SK-N-SH (cell line): Measurements from ENCODE around the gene TSPAN7. TPM values are rescaled to one million over a fixed set of nuclear protein-coding genes. Genes with fewer than 3 reads are reported as not detected.

Experiments
- CTCF ChIA-PET: fragments of 300-600, 350-600 bp; formaldehyde crosslinking; extraction: SDS; loops from one replicate; lab custom pipeline; 2021; lab: Yijun Ruan, JAX
- POLR2A ChIA-PET: fragments of 350-600 bp; sonication (Branson Sonifier 250); formaldehyde crosslinking; extraction: SDS; loops from one replicate; lab custom pipeline; 2020; ENCODE audit warnings: antibody characterized with exemption, inconsistent platforms; lab: Yijun Ruan, JAX
- DNase-seq: peaks from one replicate; pipeline ENCODE4 v3.0.0; 2012
- H2AFZ ChIP-seq: fragments of 200-600 bp; sonication (generic); 2 replicates; pipeline ENCODE4 v1.8.1; 2016; ENCODE audit warnings: antibody characterized with exemption, mild to moderate bottlenecking, low read depth
- H3F3A ChIP-seq: fragments of 200-600 bp; sonication (generic); replicated peaks from 2 replicates; pipeline ENCODE3; 2016; ENCODE audit warnings: antibody characterized with exemption, mild to moderate bottlenecking; ENCODE audit not compliant: insufficient read depth
- H3K27ac ChIP-seq, 2 experiments: fragments of 200-500 bp in 1 of 2; fragments of 200-600 bp in 1 of 2; sonication (Bioruptor generic) in 1 of 2; sonication (generic), shearing (Covaris generic) in 1 of 2; 2 replicates each; pipeline versions ENCODE4 v1.5.1 to v1.6.1; 2014 to 2016; ENCODE audit warnings: low read depth in 2 of 2, inconsistent platforms in 1 of 2, low read length in 1 of 2, mild to moderate bottlenecking in 1 of 2, mixed read lengths in 1 of 2
- H3K27me3 ChIP-seq: fragments of 200-600 bp; sonication (generic), shearing (Covaris generic); 2 replicates; pipeline ENCODE4 v1.6.1; 2016; ENCODE audit warnings: mixed run types; ENCODE audit not compliant: insufficient read depth
- H3K36me3 ChIP-seq, 2 experiments: fragments of 200-500 bp in 1 of 2; fragments of 200-600 bp in 1 of 2; sonication (Bioruptor generic) in 1 of 2; sonication (generic) in 1 of 2; replicated peaks in 1 of 2; 2 replicates each; pipeline versions ENCODE3 to v1.5.1; 2014 to 2016; ENCODE audit warnings: low read length in 1 of 2, mild to moderate bottlenecking in 1 of 2; ENCODE audit not compliant: insufficient read depth in 2 of 2, control insufficient read depth in 1 of 2
- H3K4me1 ChIP-seq, 2 experiments: fragments of 200-500 bp in 1 of 2; fragments of 200-600 bp in 1 of 2; sonication (Bioruptor generic) in 1 of 2; sonication (generic), shearing (Covaris generic) in 1 of 2; 2 replicates each; pipeline versions ENCODE4 v1.5.1 to v1.6.1; 2014 to 2016; ENCODE audit warnings: low read depth in 1 of 2, low read length in 1 of 2, mixed run types in 1 of 2; ENCODE audit not compliant: insufficient read depth in 2 of 2, control insufficient read depth in 1 of 2
- H3K4me2 ChIP-seq: fragments of 200-600 bp; sonication (generic), shearing (Covaris generic); 2 replicates; pipeline ENCODE4 v1.6.1; 2017; ENCODE audit warnings: mixed run types
- H3K4me3 ChIP-seq, 2 experiments: fragments of 200-500 bp in 1 of 2; fragments of 200-600 bp in 1 of 2; sonication (Bioruptor generic) in 1 of 2; sonication (generic), shearing (Covaris generic) in 1 of 2; 2 replicates each; pipeline versions ENCODE4 v1.5.1 to v1.8.1; 2014 to 2016; ENCODE audit warnings: low read depth in 2 of 2, inconsistent platforms in 1 of 2, low read length in 1 of 2, mild to moderate bottlenecking in 1 of 2, mixed read lengths in 1 of 2, moderate library complexity in 1 of 2
- H3K79me2 ChIP-seq: fragments of 200-600 bp; sonication (generic); 2 replicates; pipeline ENCODE4 v1.8.1; 2017; ENCODE audit warnings: mild to moderate bottlenecking; ENCODE audit not compliant: insufficient read depth
- H3K9ac ChIP-seq: fragments of 200-600 bp; sonication (generic); 2 replicates; pipeline ENCODE4 v1.6.1; 2017; ENCODE audit warnings: mixed run types
- H3K9me2 ChIP-seq: fragments of 200-600 bp; sonication (generic); 2 replicates; pipeline ENCODE4 v1.6.1; 2017; ENCODE audit warnings: mixed run types
- H3K9me3 ChIP-seq: fragments of 200-600 bp; sonication (generic); 2 replicates; pipeline ENCODE4 v1.6.1; 2017; ENCODE audit warnings: mixed run types, mild to moderate bottlenecking, moderate library complexity
- H4K20me1 ChIP-seq: fragments of 200-600 bp; sonication (generic); 2 replicates; pipeline ENCODE4 v1.6.1; 2017; ENCODE audit warnings: mild to moderate bottlenecking, mixed run types; ENCODE audit not compliant: insufficient read depth
- EP300 ChIP-seq, 2 experiments: IDR thresholded peaks; 2 replicates each; pipeline versions ENCODE4 v1.4.0 to v1.6.1; 2012; ENCODE audit warnings: borderline replicate concordance in 1 of 2, low read depth in 1 of 2, low read length in 1 of 2
- EZH2phosphoT487 ChIP-seq: fragments of 200-600 bp; sonication (generic); IDR thresholded peaks from 2 replicates; pipeline ENCODE4 v1.6.1; 2017; ENCODE audit warnings: low read depth, mixed run types, mild to moderate bottlenecking, antibody characterized with exemption, moderate library complexity, borderline replicate concordance
- FOSL2 ChIP-seq: IDR thresholded peaks from 2 replicates; pipeline ENCODE4 v1.4.0; 2012; ENCODE audit warnings: low read depth, mild to moderate bottlenecking, moderate library complexity, borderline replicate concordance
- FOXJ3 ChIP-seq: sonication (generic); formaldehyde crosslinking; IDR thresholded peaks from 2 replicates; pipeline ENCODE4 v1.5.1; 2020; ENCODE audit warnings: mild to moderate bottlenecking, missing genetic modification reagents
- GABPA ChIP-seq: IDR thresholded peaks from 2 replicates; pipeline ENCODE4 v1.4.0; 2012; ENCODE audit warnings: low read depth, mild to moderate bottlenecking
- GATA2 ChIP-seq: sonication (generic); formaldehyde crosslinking; IDR thresholded peaks from 2 replicates; pipeline ENCODE4 v1.5.0; 2020; ENCODE audit warnings: mild to moderate bottlenecking, missing genetic modification reagents
- JUND ChIP-seq: IDR thresholded peaks from 2 replicates; pipeline ENCODE4 v1.4.0; 2012
- MEF2A ChIP-seq: IDR thresholded peaks from 2 replicates; pipeline ENCODE4 v1.4.0; 2012; ENCODE audit warnings: low read depth, borderline replicate concordance
- MXI1 ChIP-seq: IDR thresholded peaks from 2 replicates; pipeline ENCODE4 v1.6.1; 2012; ENCODE audit warnings: mild to moderate bottlenecking, low read depth, low read length, improper control_type of control experiment
- NFIC ChIP-seq: IDR thresholded peaks from 2 replicates; pipeline ENCODE4 v1.4.0; 2012; ENCODE audit warnings: borderline replicate concordance
- RAD21 ChIP-seq: IDR thresholded peaks from 2 replicates; pipeline ENCODE4 v1.6.1; 2012; ENCODE audit warnings: mild to moderate bottlenecking, low read length
- RXRA ChIP-seq: IDR thresholded peaks from 2 replicates; pipeline ENCODE4 v1.4.0; 2012; ENCODE audit warnings: low read depth, mild to moderate bottlenecking, borderline replicate concordance
- SIN3A ChIP-seq: IDR thresholded peaks from 2 replicates; pipeline ENCODE4 v1.6.1; 2012; ENCODE audit warnings: low read depth, mild to moderate bottlenecking, low read length, moderate library complexity, borderline replicate concordance
- SMC3 ChIP-seq: IDR thresholded peaks from 2 replicates; pipeline ENCODE4 v1.6.1; 2012; ENCODE audit warnings: low read depth, low read length, improper control_type of control experiment
- TEAD4 ChIP-seq: IDR thresholded peaks from 2 replicates; pipeline ENCODE4 v1.4.0; 2012; ENCODE audit warnings: mild to moderate bottlenecking, borderline replicate concordance; ENCODE audit not compliant: insufficient read depth
- YY1 ChIP-seq: IDR thresholded peaks from 2 replicates; pipeline ENCODE4 v1.4.0; 2012; ENCODE audit warnings: low read depth, mild to moderate bottlenecking
- polyA plus RNA-seq, 3 experiments: library from polyadenylated mRNA; depleted of rRNA; stranded (reverse); fragments of >200 nt; gene quantifications; 2 replicates each; pipeline ENCODE4 v1.2.3, GENCODE V29; 2012
- TF ChIP-seq, protein P1 (sequence below): fragments of 200-600 bp; sonication (generic); IDR thresholded peaks from 2 replicates; pipeline ENCODE4 v1.6.1; 2017; ENCODE audit warnings: antibody characterized with exemption, mild to moderate bottlenecking, moderate library complexity
- TF ChIP-seq, protein P2 (sequence below): IDR thresholded peaks from 2 replicates; pipeline ENCODE4; 2012
- TF ChIP-seq, protein P3 (sequence below): IDR thresholded peaks from 2 replicates; pipeline ENCODE4 v1.4.0; 2012; ENCODE audit warnings: low read depth
- TF ChIP-seq, protein P4 (sequence below): IDR thresholded peaks from 2 replicates; pipeline ENCODE4 v1.4.0; 2012; ENCODE audit warnings: low read depth, borderline replicate concordance
- TF ChIP-seq, protein P5 (sequence below): fragments of 150-350 bp; IDR thresholded peaks from 2 replicates; pipeline ENCODE4 v1.6.1; 2016; ENCODE audit warnings: mild to moderate bottlenecking, low read depth, low read length
- TF ChIP-seq, protein P6 (sequence below): IDR thresholded peaks from 2 replicates; pipeline ENCODE4 v1.4.0; 2012; ENCODE audit warnings: low read depth, borderline replicate concordance

The TSPAN7 gene
- polyA plus RNA-seq, 1 of the 3 experiments (the other 2 are of a cell fraction), result 0.39 TPM

DNA sequence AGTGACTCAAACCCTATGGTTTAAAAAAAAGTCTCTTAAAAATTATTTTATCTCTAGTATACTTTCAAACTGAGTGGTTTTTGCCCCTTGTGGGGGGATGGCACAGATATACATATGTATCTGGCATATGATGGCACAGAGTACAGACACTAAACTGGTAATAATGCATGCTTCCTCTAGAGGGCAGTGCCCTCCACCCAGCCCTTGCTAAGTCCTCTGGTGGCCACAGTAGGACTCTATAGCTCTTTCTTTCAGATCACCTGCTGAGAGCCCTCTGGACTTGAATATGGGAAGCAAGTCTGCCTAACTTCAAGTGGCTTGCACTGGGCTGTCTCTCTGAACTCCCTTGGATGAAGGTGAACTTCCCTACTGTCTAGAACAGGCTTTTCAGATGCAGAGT lies 66.3 kb downstream of the TSPAN7 start:
- peak; percentile 14 for DNase-seq
- no peaks in the 10 kb centered on the region for H3K9me3 ChIP-seq
- H3K9me2 ChIP-seq, result no peaks in the 10 kb centered on the region
- H4K20me1 ChIP-seq, result no peaks in the 10 kb centered on the region
- CTCF ChIA-PET, result interaction anchor here (0.8 to 1.3 kb wide), 3 partner anchors 11 to 18 kb away, joined by 3 read pairs; no protein-coding TSS in a partner anchor
- no peaks in the 10 kb centered on the region for H3K36me3 ChIP-seq
- H3K4me3 ChIP-seq, result no peak overlapping the region
- peaks cover 4% of the 10 kb centered on the region; the same call in 1 of the 2 replicates for H3K27me3 ChIP-seq
- H3K27ac ChIP-seq, result no peak overlapping the region
- TF ChIP-seq MEF2A (no peak), SMC3 (no peak), MXI1 (no peak), RAD21 (peak; percentile 20; the same call in 1 of the 2 replicates), GATA2 (CRISPR knock-in tag) (no peak), JUND (no peak)
- TF ChIP-seq, protein P1, sequence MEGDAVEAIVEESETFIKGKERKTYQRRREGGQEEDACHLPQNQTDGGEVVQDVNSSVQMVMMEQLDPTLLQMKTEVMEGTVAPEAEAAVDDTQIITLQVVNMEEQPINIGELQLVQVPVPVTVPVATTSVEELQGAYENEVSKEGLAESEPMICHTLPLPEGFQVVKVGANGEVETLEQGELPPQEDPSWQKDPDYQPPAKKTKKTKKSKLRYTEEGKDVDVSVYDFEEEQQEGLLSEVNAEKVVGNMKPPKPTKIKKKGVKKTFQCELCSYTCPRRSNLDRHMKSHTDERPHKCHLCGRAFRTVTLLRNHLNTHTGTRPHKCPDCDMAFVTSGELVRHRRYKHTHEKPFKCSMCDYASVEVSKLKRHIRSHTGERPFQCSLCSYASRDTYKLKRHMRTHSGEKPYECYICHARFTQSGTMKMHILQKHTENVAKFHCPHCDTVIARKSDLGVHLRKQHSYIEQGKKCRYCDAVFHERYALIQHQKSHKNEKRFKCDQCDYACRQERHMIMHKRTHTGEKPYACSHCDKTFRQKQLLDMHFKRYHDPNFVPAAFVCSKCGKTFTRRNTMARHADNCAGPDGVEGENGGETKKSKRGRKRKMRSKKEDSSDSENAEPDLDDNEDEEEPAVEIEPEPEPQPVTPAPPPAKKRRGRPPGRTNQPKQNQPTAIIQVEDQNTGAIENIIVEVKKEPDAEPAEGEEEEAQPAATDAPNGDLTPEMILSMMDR, result peak; percentile 52
- H3K4me1 ChIP-seq, result no peaks in the 10 kb centered on the region
- no peaks in the 10 kb centered on the region for H3F3A ChIP-seq
- no peak overlapping the region for H3K9ac ChIP-seq
- POLR2A ChIA-PET, result no interaction called here
- no peak overlapping the region for H2AFZ ChIP-seq
- no peaks in the 10 kb centered on the region for H3K79me2 ChIP-seq
- no peak overlapping the region for H3K4me2 ChIP-seq

DNA sequence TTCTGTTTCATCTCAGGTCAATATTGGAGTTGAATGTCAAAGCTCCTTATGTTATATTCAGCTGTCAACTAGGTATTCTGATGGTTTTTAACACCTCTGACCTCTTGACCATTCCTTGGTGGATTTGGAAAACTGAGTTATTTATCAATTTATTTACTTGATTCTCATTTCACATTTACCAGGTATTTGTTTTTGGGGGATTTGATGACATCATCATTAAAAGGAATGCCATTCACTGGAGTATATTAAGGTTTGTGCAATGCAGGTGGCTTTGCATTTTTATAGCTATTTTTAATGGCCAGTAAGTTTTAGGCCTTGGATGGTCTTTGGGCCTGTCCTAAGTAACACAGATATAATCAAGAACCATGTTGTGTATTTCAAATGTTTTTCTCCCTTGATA lies 67.2 kb downstream of the TSPAN7 start:
- Histone ChIP-seq H3K4me3 (no peak overlapping the region), H3K27me3 (peaks cover 4% of the 10 kb centered on the region; the same call in 1 of the 2 replicates), H3K79me2 (no peaks in the 10 kb centered on the region), H3K9me2 (no peaks in the 10 kb centered on the region), H3K36me3 (no peaks in the 10 kb centered on the region), H4K20me1 (no peaks in the 10 kb centered on the region), H3F3A (no peaks in the 10 kb centered on the region), H3K27ac (no peak overlapping the region), H3K4me2 (no peak overlapping the region), H2AFZ (no peak overlapping the region), H3K4me1 (no peaks in the 10 kb centered on the region), H3K9ac (no peak overlapping the region), H3K9me3 (no peaks in the 10 kb centered on the region)
- TF ChIP-seq SIN3A, result no peak
- TF ChIP-seq, protein P2, sequence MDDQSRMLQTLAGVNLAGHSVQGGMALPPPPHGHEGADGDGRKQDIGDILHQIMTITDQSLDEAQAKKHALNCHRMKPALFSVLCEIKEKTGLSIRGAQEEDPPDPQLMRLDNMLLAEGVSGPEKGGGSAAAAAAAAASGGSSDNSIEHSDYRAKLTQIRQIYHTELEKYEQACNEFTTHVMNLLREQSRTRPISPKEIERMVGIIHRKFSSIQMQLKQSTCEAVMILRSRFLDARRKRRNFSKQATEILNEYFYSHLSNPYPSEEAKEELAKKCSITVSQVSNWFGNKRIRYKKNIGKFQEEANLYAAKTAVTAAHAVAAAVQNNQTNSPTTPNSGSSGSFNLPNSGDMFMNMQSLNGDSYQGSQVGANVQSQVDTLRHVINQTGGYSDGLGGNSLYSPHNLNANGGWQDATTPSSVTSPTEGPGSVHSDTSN, result no peak
- TF ChIP-seq MXI1, result no peak
- TF ChIP-seq, protein P3, sequence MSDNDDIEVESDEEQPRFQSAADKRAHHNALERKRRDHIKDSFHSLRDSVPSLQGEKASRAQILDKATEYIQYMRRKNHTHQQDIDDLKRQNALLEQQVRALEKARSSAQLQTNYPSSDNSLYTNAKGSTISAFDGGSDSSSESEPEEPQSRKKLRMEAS, result no peak
- TF ChIP-seq, protein P4, sequence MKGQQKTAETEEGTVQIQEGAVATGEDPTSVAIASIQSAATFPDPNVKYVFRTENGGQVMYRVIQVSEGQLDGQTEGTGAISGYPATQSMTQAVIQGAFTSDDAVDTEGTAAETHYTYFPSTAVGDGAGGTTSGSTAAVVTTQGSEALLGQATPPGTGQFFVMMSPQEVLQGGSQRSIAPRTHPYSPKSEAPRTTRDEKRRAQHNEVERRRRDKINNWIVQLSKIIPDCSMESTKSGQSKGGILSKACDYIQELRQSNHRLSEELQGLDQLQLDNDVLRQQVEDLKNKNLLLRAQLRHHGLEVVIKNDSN, result no peak
- no peak for TF ChIP-seq FOSL2
- TF ChIP-seq GABPA, result no peak
- TF ChIP-seq YY1, result no peak
- TF ChIP-seq GATA2 (CRISPR knock-in tag), result no peak
- no peak for TF ChIP-seq RXRA
- no peak for TF ChIP-seq SMC3
- TF ChIP-seq, protein P5, sequence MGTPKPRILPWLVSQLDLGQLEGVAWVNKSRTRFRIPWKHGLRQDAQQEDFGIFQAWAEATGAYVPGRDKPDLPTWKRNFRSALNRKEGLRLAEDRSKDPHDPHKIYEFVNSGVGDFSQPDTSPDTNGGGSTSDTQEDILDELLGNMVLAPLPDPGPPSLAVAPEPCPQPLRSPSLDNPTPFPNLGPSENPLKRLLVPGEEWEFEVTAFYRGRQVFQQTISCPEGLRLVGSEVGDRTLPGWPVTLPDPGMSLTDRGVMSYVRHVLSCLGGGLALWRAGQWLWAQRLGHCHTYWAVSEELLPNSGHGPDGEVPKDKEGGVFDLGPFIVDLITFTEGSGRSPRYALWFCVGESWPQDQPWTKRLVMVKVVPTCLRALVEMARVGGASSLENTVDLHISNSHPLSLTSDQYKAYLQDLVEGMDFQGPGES, result no peak
- no peak for TF ChIP-seq NFIC
- no peak for TF ChIP-seq EZH2phosphoT487
- no peak for TF ChIP-seq FOXJ3
- no peak for TF ChIP-seq EP300 (IDR thresholded peaks at IDR 0.05; ENCODE audit: borderline replicate concordance in 1 of 2, low read depth in 1 of 2, low read length in 1 of 2)
- TF ChIP-seq TEAD4, result no peak
- TF ChIP-seq, protein P6, sequence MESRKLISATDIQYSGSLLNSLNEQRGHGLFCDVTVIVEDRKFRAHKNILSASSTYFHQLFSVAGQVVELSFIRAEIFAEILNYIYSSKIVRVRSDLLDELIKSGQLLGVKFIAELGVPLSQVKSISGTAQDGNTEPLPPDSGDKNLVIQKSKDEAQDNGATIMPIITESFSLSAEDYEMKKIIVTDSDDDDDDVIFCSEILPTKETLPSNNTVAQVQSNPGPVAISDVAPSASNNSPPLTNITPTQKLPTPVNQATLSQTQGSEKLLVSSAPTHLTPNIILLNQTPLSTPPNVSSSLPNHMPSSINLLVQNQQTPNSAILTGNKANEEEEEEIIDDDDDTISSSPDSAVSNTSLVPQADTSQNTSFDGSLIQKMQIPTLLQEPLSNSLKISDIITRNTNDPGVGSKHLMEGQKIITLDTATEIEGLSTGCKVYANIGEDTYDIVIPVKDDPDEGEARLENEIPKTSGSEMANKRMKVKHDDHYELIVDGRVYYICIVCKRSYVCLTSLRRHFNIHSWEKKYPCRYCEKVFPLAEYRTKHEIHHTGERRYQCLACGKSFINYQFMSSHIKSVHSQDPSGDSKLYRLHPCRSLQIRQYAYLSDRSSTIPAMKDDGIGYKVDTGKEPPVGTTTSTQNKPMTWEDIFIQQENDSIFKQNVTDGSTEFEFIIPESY, result no peak
- ChIA-PET POLR2A (no interaction called here), CTCF (no interaction called here)
- no peak for DNase-seq
